Loucy (cell line): ENCODE measurements around the gene SYNRG.

Experiments
- H2AFZ ChIP-seq: fragments of 200-600 bp; sonication (generic); 2 replicates; pipeline ENCODE4 v1.6.0; 2016; ENCODE audit warnings: antibody characterized with exemption, mild to moderate bottlenecking, low read length, moderate library complexity
- H3F3A ChIP-seq: fragments of 200-600 bp; 2 replicates; pipeline ENCODE4 v1.6.0; 2016; ENCODE audit warnings: antibody characterized with exemption, low read depth, mild to moderate bottlenecking
- H3K27me3 ChIP-seq: fragments of 200-600 bp; sonication (generic); 2 replicates; pipeline ENCODE4 v1.6.1; 2014; ENCODE audit warnings: low read length, mild to moderate bottlenecking; ENCODE audit not compliant: insufficient read depth, poor library complexity, severe bottlenecking
- H3K36me3 ChIP-seq: fragments of 200-600 bp; sonication (generic); 2 replicates; pipeline ENCODE4 v1.6.1; 2016; ENCODE audit warnings: low read length; ENCODE audit not compliant: insufficient read depth
- H3K4me1 ChIP-seq: fragments of 200-600 bp; sonication (generic); 2 replicates; pipeline ENCODE4 v1.5.1; 2014; ENCODE audit warnings: low read length, mild to moderate bottlenecking; ENCODE audit not compliant: insufficient read depth, poor library complexity, severe bottlenecking
- H3K4me2 ChIP-seq: fragments of 200-600 bp; sonication (generic); 2 replicates; pipeline ENCODE4 v1.6.0; 2014; ENCODE audit warnings: antibody characterized with exemption, low read length, low read depth, mild to moderate bottlenecking; ENCODE audit not compliant: poor library complexity, severe bottlenecking
- H3K4me3 ChIP-seq: fragments of 200-600 bp; sonication (generic); 2 replicates; pipeline ENCODE4 v1.5.1; 2014; ENCODE audit warnings: low read length, mild to moderate bottlenecking, mixed read lengths; ENCODE audit not compliant: poor library complexity, severe bottlenecking
- H3K79me2 ChIP-seq: fragments of 200-600 bp; sonication (generic); 2 replicates; pipeline ENCODE4 v1.6.1; 2014; ENCODE audit warnings: low read length; ENCODE audit not compliant: insufficient read depth
- H3K9ac ChIP-seq: fragments of 200-600 bp; sonication (generic); 2 replicates; pipeline ENCODE4 v1.6.0; 2014; ENCODE audit warnings: mild to moderate bottlenecking, low read depth, low read length, moderate library complexity; ENCODE audit not compliant: poor library complexity, severe bottlenecking
- H3K9me2 ChIP-seq: fragments of 200-600 bp; sonication (generic); replicated peaks from 2 replicates; pipeline ENCODE4 v1.6.1; 2016; ENCODE audit warnings: low read depth, low read length, mixed read lengths
- H3K9me3 ChIP-seq: fragments of 200-600 bp; sonication (generic); 2 replicates; pipeline ENCODE4 v1.6.1; 2014; ENCODE audit warnings: mild to moderate bottlenecking, antibody characterized with exemption, low read length, low read depth; ENCODE audit not compliant: insufficient read depth
- H4K20me1 ChIP-seq: fragments of 200-600 bp; sonication (generic); 2 replicates; pipeline ENCODE4 v1.6.0; 2014; ENCODE audit warnings: antibody characterized with exemption, low read length, mild to moderate bottlenecking; ENCODE audit not compliant: insufficient read depth, poor library complexity, severe bottlenecking
- EZH2phosphoT487 ChIP-seq: fragments of 200-600 bp; IDR thresholded peaks from 2 replicates; pipeline ENCODE4 v1.6.1; 2018; ENCODE audit warnings: antibody characterized with exemption, mild to moderate bottlenecking, moderate library complexity, borderline replicate concordance
- TF ChIP-seq, protein P1 (sequence below): fragments of 200-600 bp; sonication (generic); conservative IDR thresholded peaks from 2 replicates; pipeline ENCODE4 v1.5.1; 2014; ENCODE audit warnings: mild to moderate bottlenecking, antibody characterized with exemption, low read length

The SYNRG gene

DNA sequence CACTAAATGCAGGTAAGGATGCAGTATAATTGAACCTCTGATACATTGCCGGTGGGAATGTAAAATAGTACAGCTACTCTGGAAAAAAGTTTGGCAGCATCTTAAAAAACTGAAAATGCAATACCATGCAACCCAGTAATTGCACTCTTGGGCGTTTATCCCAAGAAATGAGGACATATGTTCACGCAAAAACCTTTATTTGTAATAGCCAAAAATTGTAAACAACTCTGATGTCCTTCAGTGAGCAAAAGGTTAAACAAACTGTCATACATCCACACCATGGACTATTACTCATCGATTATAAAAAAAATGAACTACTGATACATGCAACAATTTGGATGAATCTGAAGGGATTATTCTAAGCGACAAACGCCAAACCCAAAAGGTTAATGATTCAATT is 16.9 kb downstream of the SYNRG start:
- peaks cover 68% of the 10 kb centered on the region for H3K79me2 ChIP-seq
- H4K20me1 ChIP-seq = peaks cover 45% of the 10 kb centered on the region
- no peak overlapping the region for H3K9ac ChIP-seq
- no peak overlapping the region for H3K4me2 ChIP-seq
- H3K9me3 ChIP-seq = no peaks in the 10 kb centered on the region
- peaks cover 66% of the 10 kb centered on the region; the same call in 1 of the 2 replicates for H3K36me3 ChIP-seq
- no peak overlapping the region for H2AFZ ChIP-seq
- TF ChIP-seq EZH2phosphoT487 = no peak
- TF ChIP-seq, protein P1, sequence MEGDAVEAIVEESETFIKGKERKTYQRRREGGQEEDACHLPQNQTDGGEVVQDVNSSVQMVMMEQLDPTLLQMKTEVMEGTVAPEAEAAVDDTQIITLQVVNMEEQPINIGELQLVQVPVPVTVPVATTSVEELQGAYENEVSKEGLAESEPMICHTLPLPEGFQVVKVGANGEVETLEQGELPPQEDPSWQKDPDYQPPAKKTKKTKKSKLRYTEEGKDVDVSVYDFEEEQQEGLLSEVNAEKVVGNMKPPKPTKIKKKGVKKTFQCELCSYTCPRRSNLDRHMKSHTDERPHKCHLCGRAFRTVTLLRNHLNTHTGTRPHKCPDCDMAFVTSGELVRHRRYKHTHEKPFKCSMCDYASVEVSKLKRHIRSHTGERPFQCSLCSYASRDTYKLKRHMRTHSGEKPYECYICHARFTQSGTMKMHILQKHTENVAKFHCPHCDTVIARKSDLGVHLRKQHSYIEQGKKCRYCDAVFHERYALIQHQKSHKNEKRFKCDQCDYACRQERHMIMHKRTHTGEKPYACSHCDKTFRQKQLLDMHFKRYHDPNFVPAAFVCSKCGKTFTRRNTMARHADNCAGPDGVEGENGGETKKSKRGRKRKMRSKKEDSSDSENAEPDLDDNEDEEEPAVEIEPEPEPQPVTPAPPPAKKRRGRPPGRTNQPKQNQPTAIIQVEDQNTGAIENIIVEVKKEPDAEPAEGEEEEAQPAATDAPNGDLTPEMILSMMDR = no peak
- H3K9me2 ChIP-seq = no peaks in the 10 kb centered on the region
- no peaks in the 10 kb centered on the region for H3K27me3 ChIP-seq
- H3K4me3 ChIP-seq = no peak overlapping the region
- H3F3A ChIP-seq = no peaks in the 10 kb centered on the region
- peaks cover 7% of the 10 kb centered on the region for H3K4me1 ChIP-seq

DNA sequence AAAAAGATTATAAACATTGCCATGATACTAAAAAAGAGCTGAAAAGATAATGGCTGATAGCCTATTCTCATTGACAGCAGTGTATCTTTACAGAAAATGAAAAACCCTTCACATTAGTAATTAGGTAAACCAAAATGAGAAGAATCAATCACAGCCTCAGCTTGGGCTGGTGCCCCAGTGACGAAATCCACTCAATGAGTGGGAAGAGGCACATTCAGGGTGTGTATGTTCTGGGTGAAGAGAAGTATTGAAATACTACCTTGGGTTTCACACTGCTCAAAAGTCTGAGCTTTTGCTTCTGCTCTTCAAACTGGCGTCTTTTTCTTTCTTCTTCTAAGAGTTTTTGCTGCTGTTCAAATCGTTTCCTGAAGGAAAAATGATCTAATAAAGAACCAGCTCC is 24.2 kb downstream of the SYNRG start:
- H3K79me2 ChIP-seq = peaks cover 30% of the 10 kb centered on the region
- TF ChIP-seq, protein P1 = no peak
- no peak for TF ChIP-seq EZH2phosphoT487
- no peaks in the 10 kb centered on the region for H3K9me2 ChIP-seq
- H3K9me3 ChIP-seq = no peaks in the 10 kb centered on the region
- H3K4me3 ChIP-seq = no peak overlapping the region
- no peaks in the 10 kb centered on the region for H3K27me3 ChIP-seq
- peaks cover 22% of the 10 kb centered on the region for H4K20me1 ChIP-seq
- H3F3A ChIP-seq = no peaks in the 10 kb centered on the region
- H2AFZ ChIP-seq = no peak overlapping the region
- no peaks in the 10 kb centered on the region for H3K4me1 ChIP-seq
- peaks cover 75% of the 10 kb centered on the region; the same call in 1 of the 2 replicates for H3K36me3 ChIP-seq
- H3K4me2 ChIP-seq = no peak overlapping the region
- no peak overlapping the region for H3K9ac ChIP-seq

DNA sequence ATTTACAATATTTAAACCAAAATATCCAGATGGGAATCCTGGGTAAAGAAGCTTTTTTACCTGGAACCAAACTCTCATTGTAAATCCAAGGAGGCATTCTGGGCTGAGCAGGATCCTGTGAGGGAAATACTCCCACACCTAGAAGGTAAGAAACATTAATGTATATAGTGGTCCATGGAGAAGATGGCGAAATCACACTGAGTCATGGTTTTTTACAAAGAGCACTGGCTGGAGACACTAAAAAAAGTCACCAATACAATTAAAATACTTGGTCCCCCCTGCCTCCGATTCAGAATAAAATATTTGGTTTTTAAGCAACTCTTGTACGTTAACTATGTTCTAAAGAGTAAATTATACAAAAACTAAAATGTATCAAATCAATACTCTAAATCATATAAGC is 32.9 kb downstream of the SYNRG start:
- no peak for TF ChIP-seq EZH2phosphoT487
- TF ChIP-seq, protein P1 = no peak
- Histone ChIP-seq H3F3A (no peaks in the 10 kb centered on the region), H3K4me3 (no peak overlapping the region), H3K36me3 (peaks cover 80% of the 10 kb centered on the region), H3K27me3 (no peaks in the 10 kb centered on the region), H3K9ac (no peak overlapping the region), H3K9me2 (no peaks in the 10 kb centered on the region), H3K79me2 (peaks cover 3% of the 10 kb centered on the region; the same call in 1 of the 2 replicates), H3K4me1 (no peaks in the 10 kb centered on the region), H2AFZ (no peak overlapping the region), H3K9me3 (no peaks in the 10 kb centered on the region), H3K4me2 (no peak overlapping the region), H4K20me1 (no peaks in the 10 kb centered on the region)
